Ishikawa (cell line): ENCODE measurements around the gene PPP1R1C.

Source experiments
- CEBPB ChIP-seq: IDR thresholded peaks from 2 replicates; pipeline ENCODE4 v1.6.1; 2012
- CREB1 ChIP-seq: IDR thresholded peaks from 2 replicates; pipeline ENCODE4 v1.6.1; 2012; ENCODE audit warnings: low read depth
- EGR1 ChIP-seq: IDR thresholded peaks from 2 replicates; pipeline ENCODE4 v1.6.1; 2012
- EP300 ChIP-seq: IDR thresholded peaks from 2 replicates; pipeline ENCODE4 v1.6.1; 2012; ENCODE audit warnings: borderline replicate concordance
- FOXM1 ChIP-seq: IDR thresholded peaks from 2 replicates; pipeline ENCODE4 v1.6.1; 2012; ENCODE audit warnings: low read depth, borderline replicate concordance
- MAX ChIP-seq: IDR thresholded peaks from 2 replicates; pipeline ENCODE4 v1.6.1; 2012
- NFIC ChIP-seq: IDR thresholded peaks from 2 replicates; pipeline ENCODE4 v1.6.1; 2012
- RAD21 ChIP-seq: IDR thresholded peaks from 2 replicates; pipeline ENCODE4 v1.6.1; 2012; ENCODE audit warnings: low read depth
- REST ChIP-seq: IDR thresholded peaks from 2 replicates; pipeline ENCODE4 v1.6.1; 2012; ENCODE audit warnings: low read depth, mild to moderate bottlenecking
- TAF1 ChIP-seq: IDR thresholded peaks from 2 replicates; pipeline ENCODE4 v1.6.1; 2012; ENCODE audit warnings: low read depth, mild to moderate bottlenecking
- TCF12 ChIP-seq: IDR thresholded peaks from 2 replicates; pipeline ENCODE4 v1.6.1; 2012; ENCODE audit warnings: low read depth
- TEAD4 ChIP-seq: IDR thresholded peaks from 2 replicates; pipeline ENCODE4 v1.6.1; 2012
- USF1 ChIP-seq: IDR thresholded peaks from 2 replicates; pipeline ENCODE4 v1.6.1; 2012
- YY1 ChIP-seq: IDR thresholded peaks from 2 replicates; pipeline ENCODE4 v1.6.1; 2012; ENCODE audit warnings: low read depth
- ZBTB7A ChIP-seq: IDR thresholded peaks from 2 replicates; pipeline ENCODE4 v1.6.1; 2012; ENCODE audit warnings: low read depth

The PPP1R1C gene

GRCh38 chr2:182055993-182056392 lies 70.3 kb downstream of the PPP1R1C start:
- TF ChIP-seq RAD21 = no peak

GRCh38 chr2:182057002-182057401 lies 71.3 kb downstream of the PPP1R1C start:
- TF ChIP-seq RAD21 (no peak), EP300 (no peak), TAF1 (no peak), NFIC (no peak), MAX (no peak), CEBPB (no peak), TCF12 (no peak), USF1 (no peak), ZBTB7A (no peak), EGR1 (no peak), TEAD4 (no peak), REST (no peak), FOXM1 (no peak), YY1 (no peak), CREB1 (no peak)

- TF ChIP-seq ZBTB7A (no peak), CREB1 (no peak), REST (no peak), YY1 (no peak), EP300 (no peak), NFIC (no peak), MAX (no peak), CEBPB (no peak), RAD21 (no peak), EGR1 (no peak), TCF12 (no peak), TEAD4 (no peak), TAF1 (no peak), FOXM1 (no peak), USF1 (no peak)
These were observed 72.4 kb downstream of the PPP1R1C start for GRCh38 chr2:182058056-182058455.

- TF ChIP-seq USF1 (no peak), EP300 (no peak), FOXM1 (no peak), CEBPB (no peak), TCF12 (no peak), CREB1 (no peak), RAD21 (no peak), MAX (no peak), EGR1 (no peak), TAF1 (no peak), NFIC (no peak), YY1 (no peak), ZBTB7A (no peak), REST (no peak), TEAD4 (no peak)
These were observed 76.1 kb downstream of the PPP1R1C start for GRCh38 chr2:182061739-182062138.
